SJSA1 (cell line): ENCODE results near the gene MYL11. TPM values are rescaled to one million over a fixed set of nuclear protein-coding genes. Genes with fewer than 3 reads are reported as not detected.

ENCODE experiments used
- DNase-seq, 2 experiments: peaks; one replicate each; pipeline ENCODE4 v3.0.0-alpha.2; 2015 to 2020; ENCODE audit warnings: low spot score in 2 of 2, low read depth in 1 of 2
- H3K27ac ChIP-seq: fragments of 250-450 bp; sonication (Bioruptor Pico); 2 replicates; pipeline ENCODE4 v1.5.1; 2020; ENCODE audit warnings: mild to moderate bottlenecking, moderate library complexity
- H3K27me3 ChIP-seq: fragments of 250-450 bp; sonication (Bioruptor Pico); replicated peaks from 2 replicates; pipeline ENCODE4 v1.5.1; 2020; ENCODE audit warnings: mild to moderate bottlenecking, moderate library complexity
- H3K36me3 ChIP-seq: fragments of 250-450 bp; sonication (Bioruptor Pico); 2 replicates; pipeline ENCODE4 v1.5.1; 2020; ENCODE audit warnings: mild to moderate bottlenecking
- H3K4me1 ChIP-seq: fragments of 250-450 bp; sonication (Bioruptor Pico); replicated peaks from 2 replicates; pipeline ENCODE4 v1.6.1; 2021; ENCODE audit warnings: mild to moderate bottlenecking
- H3K4me3 ChIP-seq: fragments of 250-450 bp; sonication (Bioruptor Pico); 2 replicates; pipeline ENCODE4 v1.5.1; 2020; ENCODE audit warnings: mild to moderate bottlenecking
- H3K9me3 ChIP-seq: fragments of 250-450 bp; sonication (Bioruptor Pico); replicated peaks from 2 replicates; pipeline ENCODE4 v1.5.1; 2020; ENCODE audit warnings: mild to moderate bottlenecking
- total RNA-seq: library from RNA; depleted of rRNA; stranded (reverse); fragments of >200 nt; shearing (Covaris generic); gene quantifications from 2 replicates; pipeline ENCODE4 v1.2.3, GENCODE V29; 2014

The MYL11 gene
- total RNA-seq, 1 experiment from 2014 or later = not detected

DNA sequence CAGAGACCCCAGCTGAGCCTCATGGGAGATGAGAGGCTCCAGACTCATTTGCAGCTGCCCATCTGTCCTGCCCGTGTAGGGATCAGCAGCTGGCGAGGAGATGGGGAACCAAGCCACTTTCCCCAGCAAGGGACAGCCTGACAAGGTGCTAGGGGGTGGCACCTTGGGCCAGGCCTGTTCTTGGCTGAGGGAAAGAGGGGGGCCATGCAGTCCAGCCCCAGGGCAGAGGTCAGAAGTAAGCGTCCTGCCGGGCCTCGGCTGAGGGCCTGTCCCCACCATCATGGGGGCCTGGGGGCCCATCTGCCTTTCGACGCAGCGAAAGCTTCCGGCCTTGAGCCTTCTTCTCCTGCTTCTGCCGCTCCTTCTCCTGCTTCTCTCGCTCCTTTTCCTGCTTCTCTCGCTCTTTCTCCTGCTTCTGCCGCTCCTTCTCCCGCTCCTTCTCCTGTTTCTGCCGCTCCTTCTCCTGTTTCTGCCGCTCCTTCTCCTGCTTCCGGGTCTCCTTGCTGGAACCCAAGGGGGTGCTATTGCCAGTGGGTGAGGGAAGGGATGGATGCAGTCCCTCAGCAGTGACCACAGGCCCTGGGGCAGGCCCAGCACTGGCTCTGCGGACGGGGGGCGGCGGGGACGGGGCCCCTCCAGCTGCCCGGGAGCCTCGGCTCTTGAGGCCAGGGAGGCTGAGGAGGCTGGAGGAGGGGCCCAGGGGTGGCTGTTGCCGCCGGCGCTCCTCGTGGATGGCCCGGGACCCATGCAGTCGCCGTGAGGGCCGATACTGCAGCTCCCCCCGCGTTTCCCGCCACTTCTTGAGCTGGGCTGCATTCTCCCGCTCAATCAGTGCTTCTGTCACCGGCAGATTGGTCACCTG, 16.7 kb upstream of the MYL11 start:
- Histone ChIP-seq H3K27me3 (no peaks in the 10 kb centered on the region), H3K36me3 (peaks cover 86% of the 10 kb centered on the region), H3K9me3 (no peaks in the 10 kb centered on the region), H3K4me1 (peaks cover 28% of the 10 kb centered on the region), H3K4me3 (no peak overlapping the region), H3K27ac (no peak overlapping the region)
- DNase-seq = no peak

DNA sequence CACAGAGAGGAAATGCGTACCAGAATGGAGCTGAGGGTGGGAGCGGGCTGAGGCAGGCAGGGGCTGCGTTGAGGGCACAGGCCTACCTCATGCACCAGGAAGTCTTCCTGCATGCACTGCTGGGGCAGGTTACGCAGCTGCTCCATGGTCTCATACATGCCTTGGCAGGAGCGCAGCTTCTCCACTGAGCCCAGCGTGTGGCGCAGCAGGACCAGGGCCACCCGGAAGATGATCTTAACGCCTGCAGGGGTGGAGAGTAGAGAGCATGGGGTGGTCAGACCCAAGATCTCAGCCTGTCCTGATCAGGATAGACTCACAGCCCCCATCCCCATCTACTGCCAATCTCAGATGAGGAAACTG, 16.0 kb upstream of the MYL11 start:
- Histone ChIP-seq H3K27me3 (no peaks in the 10 kb centered on the region), H3K4me1 (peaks cover 28% of the 10 kb centered on the region), H3K36me3 (peaks cover 86% of the 10 kb centered on the region), H3K27ac (no peak overlapping the region), H3K4me3 (no peak overlapping the region), H3K9me3 (no peaks in the 10 kb centered on the region)
- DNase-seq = no peak

DNA sequence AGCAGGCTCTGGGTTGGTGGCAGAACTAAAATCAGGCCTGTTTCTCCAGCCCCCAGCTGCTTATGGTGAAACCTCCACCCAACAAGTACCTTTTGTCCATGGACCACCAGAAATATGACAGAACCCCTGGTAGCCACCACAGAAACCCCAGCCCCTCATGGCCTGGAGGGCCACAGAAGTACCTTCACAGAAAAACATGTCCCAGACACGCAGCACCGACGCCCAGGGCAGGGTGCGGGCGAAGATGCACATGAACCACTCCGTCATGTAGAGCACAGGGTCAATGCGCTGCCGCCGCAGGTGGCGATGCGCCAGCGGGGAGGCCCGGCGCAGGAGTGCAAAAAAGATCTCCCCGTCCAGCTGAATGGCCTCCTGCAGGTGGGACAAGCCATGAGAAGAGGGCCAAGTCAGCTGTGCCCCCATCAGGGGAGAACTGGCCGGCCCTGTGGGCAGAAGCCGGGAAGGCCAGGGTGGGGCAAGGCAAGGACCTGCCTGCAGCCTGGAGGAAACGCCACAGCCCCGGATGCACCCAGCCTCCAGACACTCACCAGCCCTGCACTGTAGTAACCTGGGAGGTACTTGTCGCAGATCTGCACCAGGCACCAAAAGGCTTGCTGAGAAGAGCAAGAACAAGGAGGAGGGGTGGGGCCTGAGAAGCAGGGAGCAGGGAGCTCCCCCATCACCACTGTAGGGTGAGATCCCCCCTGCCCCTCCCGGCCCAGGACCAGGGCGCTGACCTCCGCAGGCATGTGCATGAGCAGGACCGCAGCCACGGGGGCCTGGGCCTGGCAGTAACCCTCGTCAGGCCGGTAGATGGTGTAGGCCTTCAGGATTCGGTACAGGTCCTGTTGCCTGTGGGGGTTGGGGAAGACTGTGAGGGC, 15.4 kb upstream of the MYL11 start:
- H3K36me3 ChIP-seq = peaks cover 83% of the 10 kb centered on the region
- DNase-seq = no peak
- no peak overlapping the region for H3K4me3 ChIP-seq

DNA sequence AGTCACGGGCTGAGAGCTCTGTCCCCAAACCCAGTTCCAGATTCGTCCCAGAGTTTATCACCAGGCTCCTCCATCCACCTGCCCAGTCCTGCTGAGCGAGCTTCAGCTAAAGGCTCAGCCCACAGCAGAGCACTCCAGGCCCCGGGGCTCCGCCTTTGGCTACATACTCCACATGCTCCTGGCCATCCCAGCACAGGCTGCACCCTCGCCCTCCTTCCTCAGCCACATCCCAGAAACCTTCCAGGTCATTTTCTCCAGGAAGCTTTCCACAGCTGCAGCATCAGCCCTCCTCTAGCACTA, 14.8 kb upstream of the MYL11 start:
- no peaks in the 10 kb centered on the region for H3K27me3 ChIP-seq
- no peaks in the 10 kb centered on the region for H3K9me3 ChIP-seq
- H3K27ac ChIP-seq = no peak overlapping the region
- no peak overlapping the region for H3K4me3 ChIP-seq
- peaks cover 16% of the 10 kb centered on the region for H3K4me1 ChIP-seq
- H3K36me3 ChIP-seq = peaks cover 85% of the 10 kb centered on the region
- DNase-seq = no peak

More for the DNA sequence above, 15.4 kb upstream of the MYL11 start:
- Histone ChIP-seq H3K4me1 (peaks cover 22% of the 10 kb centered on the region), H3K27ac (no peak overlapping the region), H3K27me3 (no peaks in the 10 kb centered on the region), H3K9me3 (no peaks in the 10 kb centered on the region)

DNA sequence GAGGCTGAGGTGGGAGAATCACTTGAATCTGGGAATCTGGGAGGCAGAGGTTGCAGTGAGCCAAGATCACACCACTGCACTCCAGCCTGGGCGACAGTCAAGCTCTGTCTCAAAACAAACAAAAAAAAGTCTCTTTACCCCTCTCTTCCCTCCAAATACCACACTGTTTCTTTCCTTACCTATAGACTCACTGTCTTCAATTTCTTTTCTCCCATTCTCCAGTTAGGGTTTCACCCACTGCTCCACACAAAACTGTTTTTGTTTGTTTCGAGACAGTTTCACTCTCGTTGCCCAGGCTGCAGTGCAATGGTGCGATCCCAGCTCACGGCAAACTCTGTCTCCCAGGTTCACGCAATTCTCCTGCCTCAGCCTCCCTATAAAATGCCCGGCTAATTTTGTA, 13.4 kb upstream of the MYL11 start:
- peaks cover 7% of the 10 kb centered on the region for H3K4me1 ChIP-seq
- peaks cover 92% of the 10 kb centered on the region for H3K36me3 ChIP-seq
- H3K4me3 ChIP-seq = no peak overlapping the region

DNA sequence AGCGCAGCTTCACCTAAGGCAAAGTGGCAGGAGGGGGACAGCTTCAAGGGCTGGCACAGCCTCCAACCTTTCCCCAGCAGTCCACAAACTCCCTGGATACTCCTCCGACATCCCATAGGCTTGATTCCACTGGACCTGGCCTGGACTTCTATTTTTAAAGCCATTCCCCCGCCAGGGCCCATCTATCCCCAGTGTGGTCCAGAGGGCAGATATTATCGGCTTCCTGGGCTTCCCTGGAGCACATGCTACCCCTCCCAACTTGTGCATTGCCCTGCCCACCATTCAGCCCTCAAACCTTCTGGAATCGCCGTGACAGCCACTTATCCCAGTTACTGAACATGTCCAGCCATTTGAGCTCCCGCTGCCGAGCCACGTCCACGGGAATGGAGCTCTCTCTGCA, 9.4 kb upstream of the MYL11 start:
- Histone ChIP-seq H3K27me3 (no peaks in the 10 kb centered on the region), H3K36me3 (peaks cover 78% of the 10 kb centered on the region), H3K4me1 (peaks cover 19% of the 10 kb centered on the region), H3K9me3 (no peaks in the 10 kb centered on the region), H3K27ac (no peak overlapping the region), H3K4me3 (no peak overlapping the region)
- no peak for DNase-seq

More for the DNA sequence above, 13.4 kb upstream of the MYL11 start:
- H3K27me3 ChIP-seq = no peaks in the 10 kb centered on the region
- H3K27ac ChIP-seq = no peak overlapping the region
- no peaks in the 10 kb centered on the region for H3K9me3 ChIP-seq
- DNase-seq = no peak

DNA sequence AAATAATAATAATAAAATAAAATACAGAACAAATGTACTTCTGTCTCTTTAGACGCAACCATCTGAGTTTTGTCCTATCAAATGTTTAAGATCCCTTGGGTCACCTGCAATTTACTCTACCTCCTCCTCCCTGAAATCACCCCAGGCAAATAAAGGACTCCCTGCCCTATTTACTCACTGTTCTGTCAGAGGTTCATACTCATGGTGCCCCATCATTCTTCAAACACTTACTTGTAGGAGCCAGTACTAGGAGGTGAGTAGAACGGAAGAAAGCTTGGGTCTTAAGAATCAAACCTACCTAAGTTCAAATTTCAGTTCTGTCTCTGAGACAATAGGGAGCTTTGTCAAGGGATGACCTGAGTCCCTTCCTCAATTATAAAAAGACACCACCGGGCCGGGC, 8.1 kb upstream of the MYL11 start:
- Histone ChIP-seq H3K27ac (no peak overlapping the region), H3K36me3 (peaks cover 65% of the 10 kb centered on the region), H3K27me3 (no peaks in the 10 kb centered on the region), H3K9me3 (no peaks in the 10 kb centered on the region), H3K4me3 (no peak overlapping the region), H3K4me1 (peaks cover 24% of the 10 kb centered on the region)
- DNase-seq = no peak

DNA sequence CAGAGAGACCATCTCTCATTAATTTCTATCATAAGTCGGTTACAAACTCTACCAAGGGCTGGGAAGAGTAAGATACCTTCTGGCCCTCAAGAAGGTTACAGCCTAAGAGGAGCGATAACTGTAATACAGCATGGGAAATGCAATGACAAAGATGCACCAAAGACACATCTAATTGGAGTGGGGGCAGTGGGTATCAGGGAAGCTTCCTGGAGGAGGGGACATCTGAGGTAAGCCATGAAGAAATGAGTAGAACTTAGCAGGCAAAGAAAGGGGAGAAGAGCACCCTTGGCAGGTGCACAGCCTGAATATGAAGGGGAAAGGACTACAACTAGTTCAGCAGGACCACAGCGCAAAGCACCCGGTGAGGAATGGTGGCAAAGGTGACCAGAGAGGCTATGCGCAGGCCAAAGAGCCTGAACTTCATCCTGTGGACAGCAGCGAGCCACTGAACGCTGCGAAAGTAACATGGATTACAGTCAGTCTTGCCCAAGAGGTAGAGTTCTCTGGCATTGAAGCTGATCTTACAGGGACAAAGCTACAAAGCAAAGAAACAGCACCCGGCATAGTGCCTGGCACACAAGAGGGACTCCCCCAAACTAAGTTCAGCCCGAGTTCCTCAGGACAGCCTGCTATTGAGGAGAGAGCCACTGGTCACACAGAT, 7.1 kb upstream of the MYL11 start:
- no peak for DNase-seq
- peak overlapping the region; percentile 74 for H3K4me3 ChIP-seq
- H3K9me3 ChIP-seq = no peaks in the 10 kb centered on the region
- H3K27me3 ChIP-seq = no peaks in the 10 kb centered on the region
- no peak overlapping the region for H3K27ac ChIP-seq
- peaks cover 25% of the 10 kb centered on the region for H3K4me1 ChIP-seq
- H3K36me3 ChIP-seq = peaks cover 59% of the 10 kb centered on the region

DNA sequence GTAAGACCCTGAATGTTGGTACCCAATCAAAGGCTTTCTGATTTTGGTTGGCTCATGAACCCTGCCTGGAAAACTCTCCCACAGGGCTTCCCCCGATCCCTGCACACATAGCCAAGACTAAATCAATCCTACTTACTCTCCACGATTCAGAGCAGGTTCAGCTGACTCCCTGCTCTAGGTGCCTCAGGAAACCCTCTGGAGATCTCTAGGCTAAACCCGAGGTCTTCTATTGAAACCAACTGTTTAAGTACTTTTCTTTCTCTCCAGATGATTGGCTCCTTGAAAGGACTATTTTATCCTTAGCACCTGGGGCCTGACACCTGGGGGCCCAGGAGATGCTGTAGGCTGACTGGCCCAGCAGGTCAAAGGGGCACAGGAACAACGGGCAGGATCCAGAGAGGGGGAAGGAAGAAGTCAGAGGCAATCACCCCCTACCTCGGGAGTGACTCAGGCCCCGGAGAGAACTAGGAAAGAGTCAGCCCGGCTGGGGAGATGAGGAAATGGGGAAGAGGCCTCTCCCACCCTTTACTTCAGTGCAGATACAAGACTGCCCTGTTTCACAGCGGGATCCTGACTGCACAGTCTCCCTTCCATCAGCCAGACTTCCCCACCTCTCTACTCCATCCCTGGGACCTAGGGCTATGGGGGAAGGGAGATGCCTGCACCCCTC, 6.3 kb upstream of the MYL11 start:
- H3K27ac ChIP-seq = no peak overlapping the region
- peak in 1 of 2 experiments; percentile 31 for DNase-seq

DNA sequence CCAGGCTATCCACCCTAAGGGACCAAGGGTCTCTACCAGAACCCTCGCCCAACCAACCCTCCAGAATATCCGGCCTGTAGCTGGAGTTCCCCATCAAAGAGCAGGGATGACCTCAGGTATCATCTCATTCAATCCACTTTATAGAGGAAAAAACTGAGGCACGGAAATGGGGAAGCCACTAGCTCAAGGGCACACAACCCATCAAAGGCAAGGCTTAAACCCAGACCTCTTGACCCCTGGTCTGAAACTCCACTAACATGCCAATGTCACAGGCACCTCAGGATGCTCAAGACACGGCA, 5.9 kb upstream of the MYL11 start:
- peak overlapping the region; percentile 74 for H3K4me3 ChIP-seq

More for the DNA sequence above, 6.3 kb upstream of the MYL11 start:
- no peaks in the 10 kb centered on the region for H3K27me3 ChIP-seq
- peaks cover 25% of the 10 kb centered on the region for H3K4me1 ChIP-seq
- no peaks in the 10 kb centered on the region for H3K9me3 ChIP-seq
- H3K4me3 ChIP-seq = peak overlapping the region; percentile 74
- H3K36me3 ChIP-seq = peaks cover 51% of the 10 kb centered on the region

DNA sequence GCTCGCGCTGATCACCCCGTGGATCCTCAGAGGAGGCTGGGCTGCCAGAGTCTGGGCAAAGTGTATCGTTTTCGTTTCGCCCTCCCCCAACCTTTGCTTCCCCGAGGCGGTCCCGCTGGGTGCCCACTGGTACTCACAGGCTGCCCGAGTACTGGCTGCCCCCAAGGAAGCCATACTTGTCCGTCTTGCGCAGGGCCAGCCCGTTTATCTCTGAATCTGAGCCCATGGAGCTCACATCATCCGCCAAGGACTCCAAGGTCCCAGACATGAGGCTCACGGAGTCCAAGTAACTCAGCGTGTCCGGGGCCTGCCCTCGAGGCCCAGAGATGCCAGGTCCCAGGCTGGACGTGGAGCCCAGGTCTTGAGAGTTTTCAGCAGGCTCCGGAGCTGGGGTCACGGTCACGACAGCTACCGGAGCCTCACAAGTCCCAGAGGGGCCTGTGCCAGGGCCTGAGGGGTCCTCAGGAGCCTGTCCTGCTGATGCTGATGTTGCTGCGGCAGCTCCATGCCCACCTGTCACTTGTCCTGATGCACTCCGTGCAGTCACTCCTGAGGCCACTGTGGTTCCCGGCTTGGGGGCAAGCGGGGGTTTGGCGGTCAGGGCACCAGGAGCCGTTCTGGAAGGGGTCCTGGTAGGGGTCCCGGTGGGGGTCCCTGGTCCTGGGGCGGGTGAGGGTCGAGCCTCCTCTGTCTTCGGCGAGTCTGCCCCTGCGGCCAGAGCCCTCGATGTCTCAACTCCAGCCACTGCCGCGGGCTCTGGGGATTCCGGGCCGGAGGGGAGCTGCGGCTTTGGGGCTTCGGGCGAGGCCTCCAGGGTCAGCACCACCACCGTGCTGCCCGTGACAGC, 5.3 kb upstream of the MYL11 start:
- H3K4me3 ChIP-seq = peak overlapping the region; percentile 74
- peak in 1 of 2 experiments; percentile 29 for DNase-seq
- H3K27me3 ChIP-seq = no peaks in the 10 kb centered on the region
- H3K4me1 ChIP-seq = peaks cover 25% of the 10 kb centered on the region
- H3K27ac ChIP-seq = no peak overlapping the region
- H3K9me3 ChIP-seq = no peaks in the 10 kb centered on the region
- H3K36me3 ChIP-seq = peaks cover 43% of the 10 kb centered on the region

More for the DNA sequence above, 5.9 kb upstream of the MYL11 start:
- DNase-seq = no peak
- Histone ChIP-seq H3K4me1 (peaks cover 25% of the 10 kb centered on the region), H3K27me3 (no peaks in the 10 kb centered on the region), H3K36me3 (peaks cover 46% of the 10 kb centered on the region), H3K27ac (no peak overlapping the region), H3K9me3 (no peaks in the 10 kb centered on the region)

DNA sequence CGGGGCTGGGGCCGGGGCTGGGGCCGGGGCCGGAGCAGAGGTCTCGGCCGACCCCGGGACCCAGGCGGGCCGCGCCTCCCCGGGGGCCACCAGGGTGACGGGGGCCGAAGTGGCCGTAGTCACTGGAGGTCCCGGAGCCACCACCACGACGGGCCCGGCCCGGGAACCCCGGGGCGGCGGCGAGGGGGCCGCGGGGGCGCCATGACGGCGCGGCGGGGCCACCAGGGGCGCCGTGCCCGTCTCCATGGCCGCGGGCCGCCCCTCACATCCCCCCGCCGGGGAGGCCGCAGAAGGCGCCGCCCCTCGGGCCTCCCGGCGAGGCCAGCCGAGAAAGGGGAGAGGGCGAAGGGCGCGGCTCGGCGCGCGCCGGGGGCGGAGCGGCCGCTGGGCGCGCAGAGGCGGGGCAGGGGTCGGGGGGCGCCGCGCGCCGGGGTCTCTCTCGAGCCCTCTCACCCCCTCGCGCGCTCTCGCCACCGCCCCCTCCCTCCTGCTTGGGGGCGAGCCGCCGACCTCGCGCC, 4.6 kb upstream of the MYL11 start:
- H3K4me3 ChIP-seq = peak overlapping the region; percentile 74
- H3K4me1 ChIP-seq = peaks cover 25% of the 10 kb centered on the region
- no peaks in the 10 kb centered on the region for H3K9me3 ChIP-seq
- peaks cover 37% of the 10 kb centered on the region for H3K36me3 ChIP-seq
- no peak overlapping the region for H3K27ac ChIP-seq
- DNase-seq = no peak
- no peaks in the 10 kb centered on the region for H3K27me3 ChIP-seq
